ENCODE data around the gene PARD3.

The PARD3 gene

DNA sequence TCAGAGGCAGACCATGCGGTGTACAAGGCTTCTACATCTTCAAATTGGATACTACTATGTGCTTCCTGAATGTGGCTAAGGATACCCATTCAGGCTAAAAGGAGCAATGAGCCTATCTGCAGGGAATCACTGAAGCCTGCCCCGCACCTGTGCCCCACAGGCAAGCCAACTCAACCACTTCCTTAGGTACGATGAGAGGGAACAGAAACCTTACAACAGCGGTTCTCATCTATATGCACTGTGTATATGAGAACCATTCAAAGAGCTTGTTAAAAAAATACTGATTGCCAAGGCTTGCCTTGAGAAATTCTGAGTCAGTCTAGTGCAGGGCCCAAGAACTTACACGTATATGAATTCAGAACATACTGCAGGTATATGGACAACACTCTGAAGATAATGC lies 679.6 kb downstream of the PARD3 start:
- no peak overlapping the region for H3K27ac ChIP-seq
- ChIA-PET POLR2A (ENCODE audit: low non-redundant PET) (no interaction called here), CTCF (interaction anchor here (0.7 kb wide), 1 partner anchor 8 kb away, joined by 3 read pairs; no protein-coding TSS in a partner anchor)
- no peak for DNase-seq (ENCODE audit: low spot score)
- TF ChIP-seq, protein P1, sequence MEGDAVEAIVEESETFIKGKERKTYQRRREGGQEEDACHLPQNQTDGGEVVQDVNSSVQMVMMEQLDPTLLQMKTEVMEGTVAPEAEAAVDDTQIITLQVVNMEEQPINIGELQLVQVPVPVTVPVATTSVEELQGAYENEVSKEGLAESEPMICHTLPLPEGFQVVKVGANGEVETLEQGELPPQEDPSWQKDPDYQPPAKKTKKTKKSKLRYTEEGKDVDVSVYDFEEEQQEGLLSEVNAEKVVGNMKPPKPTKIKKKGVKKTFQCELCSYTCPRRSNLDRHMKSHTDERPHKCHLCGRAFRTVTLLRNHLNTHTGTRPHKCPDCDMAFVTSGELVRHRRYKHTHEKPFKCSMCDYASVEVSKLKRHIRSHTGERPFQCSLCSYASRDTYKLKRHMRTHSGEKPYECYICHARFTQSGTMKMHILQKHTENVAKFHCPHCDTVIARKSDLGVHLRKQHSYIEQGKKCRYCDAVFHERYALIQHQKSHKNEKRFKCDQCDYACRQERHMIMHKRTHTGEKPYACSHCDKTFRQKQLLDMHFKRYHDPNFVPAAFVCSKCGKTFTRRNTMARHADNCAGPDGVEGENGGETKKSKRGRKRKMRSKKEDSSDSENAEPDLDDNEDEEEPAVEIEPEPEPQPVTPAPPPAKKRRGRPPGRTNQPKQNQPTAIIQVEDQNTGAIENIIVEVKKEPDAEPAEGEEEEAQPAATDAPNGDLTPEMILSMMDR (conservative IDR thresholded peaks at IDR 0.05; ENCODE audit: low read depth), result no peak

DNA sequence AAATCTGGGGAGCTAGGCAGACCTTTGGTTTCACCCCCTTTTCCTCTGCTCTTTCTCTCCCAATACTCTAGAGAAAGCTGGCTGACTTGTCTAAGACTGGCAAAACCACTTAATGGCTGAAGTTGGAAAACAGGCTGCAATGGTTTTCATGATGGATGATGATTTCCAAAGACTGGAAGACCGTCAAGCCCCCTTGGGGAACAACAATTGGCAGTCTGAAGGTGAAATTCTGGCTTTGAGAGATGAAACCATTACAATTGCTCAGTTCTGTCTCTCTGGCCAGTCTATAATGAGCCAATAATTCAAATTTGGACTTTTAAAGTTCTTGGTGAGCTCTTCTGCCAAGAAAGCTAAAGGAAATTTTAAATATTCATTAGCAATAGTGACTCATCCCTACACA lies 680.5 kb downstream of the PARD3 start:
- no peak overlapping the region for H3K27ac ChIP-seq
- TF ChIP-seq, protein P1 (conservative IDR thresholded peaks at IDR 0.05; ENCODE audit: low read depth), result no peak
- POLR2A ChIA-PET (ENCODE audit: low non-redundant PET), result no interaction called here
- no peak for DNase-seq (ENCODE audit: low spot score)
- CTCF ChIA-PET, result no interaction called here

DNA sequence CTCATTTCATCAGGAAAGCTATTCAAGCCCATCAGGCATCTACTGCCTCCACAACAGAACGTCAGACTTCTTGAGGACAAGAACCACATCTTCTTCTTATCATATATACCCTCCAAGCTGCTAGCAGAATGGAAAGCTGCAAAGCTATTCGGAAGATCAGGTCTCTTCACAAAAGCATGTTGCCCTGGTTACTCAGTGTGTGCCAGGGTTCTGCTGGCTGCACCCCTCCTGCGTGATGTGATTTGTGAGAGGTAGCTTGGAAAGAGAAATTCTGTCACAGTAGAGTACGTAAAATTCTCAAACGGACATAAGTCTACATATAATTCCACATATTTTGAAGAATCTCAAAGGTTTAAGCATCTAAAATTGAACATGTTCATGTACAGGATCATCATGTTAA lies 681.7 kb downstream of the PARD3 start:
- TF ChIP-seq, protein P1 (conservative IDR thresholded peaks at IDR 0.05; ENCODE audit: low read depth), result no peak
- DNase-seq (ENCODE audit: low spot score), result no peak
- CTCF ChIA-PET, result no interaction called here
- no peak overlapping the region for H3K27ac ChIP-seq
- POLR2A ChIA-PET (ENCODE audit: low non-redundant PET), result no interaction called here

DNA sequence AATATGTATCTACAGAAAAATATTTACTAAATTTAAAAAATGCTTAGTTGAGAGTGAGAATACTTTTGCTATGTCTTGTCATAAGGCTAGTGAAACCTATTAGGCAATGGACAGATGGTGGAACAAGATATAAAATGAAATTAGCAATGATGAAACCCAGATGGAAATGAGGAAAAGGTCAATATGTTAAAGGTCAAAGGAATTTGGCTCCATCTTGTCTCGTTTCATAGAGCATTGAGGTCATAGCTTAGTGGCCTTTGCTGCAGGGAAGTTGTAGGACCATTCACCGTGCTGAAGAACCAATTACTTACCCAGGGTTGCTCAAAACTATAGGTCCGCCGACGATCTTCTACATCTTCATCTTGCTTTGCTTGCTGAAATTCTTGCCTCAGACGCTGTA lies 683.9 kb downstream of the PARD3 start:
- H3K27ac ChIP-seq, result no peak overlapping the region
- no peak for DNase-seq (ENCODE audit: low spot score)
- ChIA-PET POLR2A (ENCODE audit: low non-redundant PET) (no interaction called here), CTCF (interaction anchor here (0.6 kb wide), 1 partner anchor 528 kb away, joined by 3 read pairs; no protein-coding TSS in a partner anchor)
- TF ChIP-seq, protein P1 (conservative IDR thresholded peaks at IDR 0.05; ENCODE audit: low read depth), result no peak

DNA sequence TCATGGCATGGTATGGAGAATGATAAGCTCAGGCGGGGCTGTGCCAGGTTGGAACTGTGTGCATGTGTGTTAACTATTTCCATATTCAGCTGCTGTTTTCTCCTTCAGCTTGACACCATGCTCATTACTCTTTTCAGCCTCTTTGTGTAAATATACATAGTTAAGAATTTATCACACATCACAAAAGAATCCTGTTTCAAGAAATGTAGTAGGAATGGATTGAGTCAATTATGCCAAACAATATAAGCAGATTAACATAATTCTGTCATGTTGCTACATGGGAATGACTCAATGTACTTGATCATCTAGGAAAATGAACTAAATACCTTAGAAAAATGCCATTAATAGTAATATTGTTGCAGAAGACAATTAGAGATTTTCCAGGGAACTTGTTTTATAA lies 687.4 kb downstream of the PARD3 start:
- ChIA-PET CTCF (interaction anchor here (0.6 kb wide), 1 partner anchor 8 kb away, joined by 3 read pairs; no protein-coding TSS in a partner anchor), POLR2A (ENCODE audit: low non-redundant PET) (no interaction called here)
- H3K27ac ChIP-seq, result no peak overlapping the region
- DNase-seq (ENCODE audit: low spot score), result no peak
- TF ChIP-seq, protein P1 (conservative IDR thresholded peaks at IDR 0.05; ENCODE audit: low read depth), result no peak

DNA sequence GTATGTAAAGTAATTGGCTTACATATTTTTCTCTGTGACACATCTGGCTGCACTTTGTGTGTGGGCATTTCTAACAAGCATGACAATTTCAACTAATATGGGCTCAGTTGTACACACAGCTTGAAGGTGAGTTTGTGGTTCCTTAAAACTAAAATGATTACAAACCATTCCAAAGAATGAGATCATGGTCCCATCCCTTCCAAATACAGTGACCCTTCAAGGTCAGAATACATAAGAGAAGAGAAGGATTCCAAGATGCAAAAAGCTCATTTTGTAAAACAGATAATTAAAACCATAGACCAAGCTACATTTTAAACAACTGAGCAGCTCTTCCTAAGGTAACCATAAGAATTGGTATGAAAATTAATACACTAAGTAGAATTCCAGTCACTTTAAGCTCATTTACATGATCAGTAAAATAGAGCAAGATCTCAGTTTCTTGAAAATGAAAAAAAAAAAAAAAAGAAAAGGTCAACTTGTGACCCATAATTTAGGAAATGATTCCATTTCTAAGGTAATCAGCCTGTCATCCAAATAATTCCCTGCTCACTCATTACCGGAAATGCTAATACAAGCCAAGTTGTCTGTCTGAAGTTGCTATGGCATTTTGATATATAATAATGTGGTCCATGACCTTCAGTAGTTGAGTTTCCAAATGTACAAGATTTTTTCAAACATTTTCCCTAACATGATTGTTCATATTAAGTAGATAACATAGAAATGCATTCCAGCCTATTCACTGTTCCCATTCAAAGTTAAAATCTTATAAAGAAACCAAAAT lies 688.5 kb downstream of the PARD3 start:
- POLR2A ChIA-PET (ENCODE audit: low non-redundant PET), result no interaction called here

More for the DNA sequence above, 688.5 kb downstream of the PARD3 start:
- no peak overlapping the region for H3K27ac ChIP-seq
- TF ChIP-seq, protein P1 (conservative IDR thresholded peaks at IDR 0.05; ENCODE audit: low read depth), result no peak
- DNase-seq (ENCODE audit: low spot score), result no peak
- CTCF ChIA-PET, result interaction anchor here (0.6 kb wide), 1 partner anchor 49 kb away, joined by 3 read pairs; no protein-coding TSS in a partner anchor

All from RWPE1 (cell line).